Measurements from ENCODE around the gene CHCHD2. TPM values are rescaled to one million over a fixed set of nuclear protein-coding genes. Genes with fewer than 3 reads are reported as not detected.

CHCHD2 gene
- total and polyA plus RNA-seq, 9 of the 15 experiments (the other 6 are each of a cell fraction or from before 2014, with no cell fraction given) = 145 to 1,044 (median 648) TPM

DNA sequence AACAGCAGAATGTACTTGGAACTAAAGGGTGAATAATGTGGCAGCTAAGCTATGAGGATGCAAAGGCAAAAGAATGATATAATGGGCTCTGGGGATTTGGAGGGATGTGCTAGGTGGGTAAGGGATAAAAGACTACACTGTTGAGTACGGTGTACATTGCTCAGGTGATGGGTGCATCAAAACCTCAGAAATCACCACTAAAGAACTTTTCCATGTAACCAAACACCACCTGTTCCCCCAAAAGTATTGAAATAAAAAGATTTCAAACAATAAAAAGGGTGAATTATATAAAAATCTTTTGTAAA, 1.6 kb upstream of the CHCHD2 start (continued):
- TF ChIP-seq CEBPB (tag; IDR thresholded peaks at IDR 0.05) = no peak
- TF ChIP-seq HLTF (IDR thresholded peaks at IDR 0.05) = no peak
- TF ChIP-seq ZNF41 (CRISPR knock-in tag; conservative IDR thresholded peaks at IDR 0.05) = no peak
- peak; percentile 48; the same call in 1 of the 2 replicates for TF ChIP-seq XRCC3 (IDR thresholded peaks at IDR 0.05)
- TF ChIP-seq, protein P1, sequence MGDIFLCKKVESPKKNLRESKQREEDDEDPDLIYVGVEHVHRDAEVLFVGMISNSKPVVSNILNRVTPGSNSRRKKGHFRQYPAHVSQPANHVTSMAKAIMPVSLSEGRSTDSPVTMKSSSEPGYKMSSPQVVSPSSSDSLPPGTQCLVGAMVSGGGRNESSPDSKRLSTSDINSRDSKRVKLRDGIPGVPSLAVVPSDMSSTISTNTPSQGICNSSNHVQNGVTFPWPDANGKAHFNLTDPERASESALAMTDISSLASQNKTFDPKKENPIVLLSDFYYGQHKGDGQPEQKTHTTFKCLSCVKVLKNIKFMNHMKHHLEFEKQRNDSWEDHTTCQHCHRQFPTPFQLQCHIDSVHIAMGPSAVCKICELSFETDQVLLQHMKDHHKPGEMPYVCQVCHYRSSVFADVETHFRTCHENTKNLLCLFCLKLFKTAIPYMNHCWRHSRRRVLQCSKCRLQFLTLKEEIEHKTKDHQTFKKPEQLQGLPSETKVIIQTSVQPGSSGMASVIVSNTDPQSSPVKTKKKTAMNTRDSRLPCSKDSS (IDR thresholded peaks at IDR 0.05; ENCODE audit: low read depth, partially characterized antibody) = peak; percentile 84
- no peak for TF ChIP-seq SAP30 (IDR thresholded peaks at IDR 0.05; ENCODE audit: borderline replicate concordance, insufficient read depth, low read depth, low read length, poor library complexity, severe bottlenecking)
- no peak for TF ChIP-seq FOXM1 (IDR thresholded peaks at IDR 0.05; ENCODE audit: low read depth)
- no peak for TF ChIP-seq FOXM1 (CRISPR knock-in tag; IDR thresholded peaks at IDR 0.05; ENCODE audit: low read depth)
- TF ChIP-seq, protein P2, sequence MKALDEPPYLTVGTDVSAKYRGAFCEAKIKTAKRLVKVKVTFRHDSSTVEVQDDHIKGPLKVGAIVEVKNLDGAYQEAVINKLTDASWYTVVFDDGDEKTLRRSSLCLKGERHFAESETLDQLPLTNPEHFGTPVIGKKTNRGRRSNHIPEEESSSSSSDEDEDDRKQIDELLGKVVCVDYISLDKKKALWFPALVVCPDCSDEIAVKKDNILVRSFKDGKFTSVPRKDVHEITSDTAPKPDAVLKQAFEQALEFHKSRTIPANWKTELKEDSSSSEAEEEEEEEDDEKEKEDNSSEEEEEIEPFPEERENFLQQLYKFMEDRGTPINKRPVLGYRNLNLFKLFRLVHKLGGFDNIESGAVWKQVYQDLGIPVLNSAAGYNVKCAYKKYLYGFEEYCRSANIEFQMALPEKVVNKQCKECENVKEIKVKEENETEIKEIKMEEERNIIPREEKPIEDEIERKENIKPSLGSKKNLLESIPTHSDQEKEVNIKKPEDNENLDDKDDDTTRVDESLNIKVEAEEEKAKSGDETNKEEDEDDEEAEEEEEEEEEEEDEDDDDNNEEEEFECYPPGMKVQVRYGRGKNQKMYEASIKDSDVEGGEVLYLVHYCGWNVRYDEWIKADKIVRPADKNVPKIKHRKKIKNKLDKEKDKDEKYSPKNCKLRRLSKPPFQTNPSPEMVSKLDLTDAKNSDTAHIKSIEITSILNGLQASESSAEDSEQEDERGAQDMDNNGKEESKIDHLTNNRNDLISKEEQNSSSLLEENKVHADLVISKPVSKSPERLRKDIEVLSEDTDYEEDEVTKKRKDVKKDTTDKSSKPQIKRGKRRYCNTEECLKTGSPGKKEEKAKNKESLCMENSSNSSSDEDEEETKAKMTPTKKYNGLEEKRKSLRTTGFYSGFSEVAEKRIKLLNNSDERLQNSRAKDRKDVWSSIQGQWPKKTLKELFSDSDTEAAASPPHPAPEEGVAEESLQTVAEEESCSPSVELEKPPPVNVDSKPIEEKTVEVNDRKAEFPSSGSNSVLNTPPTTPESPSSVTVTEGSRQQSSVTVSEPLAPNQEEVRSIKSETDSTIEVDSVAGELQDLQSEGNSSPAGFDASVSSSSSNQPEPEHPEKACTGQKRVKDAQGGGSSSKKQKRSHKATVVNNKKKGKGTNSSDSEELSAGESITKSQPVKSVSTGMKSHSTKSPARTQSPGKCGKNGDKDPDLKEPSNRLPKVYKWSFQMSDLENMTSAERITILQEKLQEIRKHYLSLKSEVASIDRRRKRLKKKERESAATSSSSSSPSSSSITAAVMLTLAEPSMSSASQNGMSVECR (CRISPR knock-in tag; IDR thresholded peaks at IDR 0.05) = no peak
- TF ChIP-seq RFX5 (IDR thresholded peaks at IDR 0.05; ENCODE audit: low read depth, low read length) = no peak
- peak; percentile 85 for TF ChIP-seq TRIM28 (IDR thresholded peaks at IDR 0.05)
- TF ChIP-seq HNRNPH1 (optimal IDR thresholded peaks at IDR 0.05; ENCODE audit: low read depth, low read length) = no peak
- no peak for TF ChIP-seq XRCC5 (IDR thresholded peaks at IDR 0.05; ENCODE audit: low read depth, low read length)
- no peak for TF ChIP-seq SMARCA5 (IDR thresholded peaks at IDR 0.05)
- TF ChIP-seq CBX5 (IDR thresholded peaks at IDR 0.05; ENCODE audit: borderline replicate concordance, low read depth) = peak; percentile 0; the same call in 1 of the 2 replicates
- TF ChIP-seq NRF1 (conservative IDR thresholded peaks at IDR 0.05 in 1 of 2, IDR thresholded peaks at IDR 0.05 in 1 of 2) = no peak
- TF ChIP-seq ZNF274 (IDR thresholded peaks at IDR 0.05; ENCODE audit: borderline replicate concordance, low read depth, low read length) = no peak
- TF ChIP-seq ETV1 (tag; conservative IDR thresholded peaks at IDR 0.05; ENCODE audit: low read depth) = no peak
- TF ChIP-seq TRIM24 (IDR thresholded peaks at IDR 0.05) = peak in 1 of 2 experiments; percentile 59; a peak in 2 of 4 replicates
- no peak for TF ChIP-seq ILK (tag; IDR thresholded peaks at IDR 0.05; ENCODE audit: borderline replicate concordance, low read depth)
- TF ChIP-seq HMG20A (CRISPR knock-in tag; conservative IDR thresholded peaks at IDR 0.05) = no peak
- TF ChIP-seq TOE1 (IDR thresholded peaks at IDR 0.05; ENCODE audit: borderline replicate concordance) = no peak
- TF ChIP-seq TOE1 (CRISPR knock-in tag; IDR thresholded peaks at IDR 0.05; ENCODE audit: borderline replicate concordance, low read depth) = no peak

Measured in K562 (cell line).